WTC11 (cell line): ENCODE measurements around the gene MNDA.

Experiments used
- AFF4 ChIP-seq: sonication (generic); formaldehyde crosslinking; IDR thresholded peaks from 2 replicates; pipeline ENCODE4 v1.8.1; 2023; ENCODE audit warnings: mild to moderate bottlenecking, missing genetic modification reagents, borderline replicate concordance
- CTCF ChIP-seq: fragments of 200-600 bp; IDR thresholded peaks from 2 replicates; pipeline ENCODE4 v1.8.0; 2022; ENCODE audit warnings: antibody characterized with exemption
- GTF2I ChIP-seq: fragments of 250-450 bp; sonication (Bioruptor Pico); conservative IDR thresholded peaks from 2 replicates; pipeline ENCODE4 v1.4.0; 2021; ENCODE audit warnings: mild to moderate bottlenecking
- MLX ChIP-seq: sonication (generic); formaldehyde crosslinking; IDR thresholded peaks from 2 replicates; pipeline ENCODE4 v1.8.1; 2023; ENCODE audit warnings: mild to moderate bottlenecking, missing genetic modification reagents, moderate library complexity
- USF2 ChIP-seq: sonication (generic); formaldehyde crosslinking; IDR thresholded peaks from 2 replicates; pipeline ENCODE4 v1.8.1; 2023; ENCODE audit warnings: mild to moderate bottlenecking, missing genetic modification reagents, moderate library complexity

GRCh38 chr1:158839566-158839965, 8.4 kb downstream of the MNDA start:
- TF ChIP-seq CTCF: no peak
- TF ChIP-seq GTF2I (CRISPR knock-in tag): no peak
- no peak for TF ChIP-seq AFF4
- no peak for TF ChIP-seq USF2 (CRISPR knock-in tag)
- no peak for TF ChIP-seq MLX
